Activated CD8-positive, alpha-beta memory T cell treated with anti-CD3 and anti-CD28 coated beads, Interleukin-2, amount 50 U/mL, for 4 hours (primary cell): ENCODE measurements around the gene TEX55.
"Not testable (repeated sequence)": the region's sequence is repeated elsewhere in the genome, so short reads cannot be mapped to it uniquely, and the experiment has no call there.

ENCODE experiments used
- DNase-seq: peaks from one replicate; pipeline ENCODE4 v3.0.0-alpha.2; 2020

Gene TEX55

GRCh38 chr3:119161240-119161639, 15.3 kb downstream of the TEX55 start:
- DNase-seq, result no peak

GRCh38 chr3:119164745-119165144, 18.8 kb downstream of the TEX55 start:
- DNase-seq, result not testable (repeated sequence)

DNA sequence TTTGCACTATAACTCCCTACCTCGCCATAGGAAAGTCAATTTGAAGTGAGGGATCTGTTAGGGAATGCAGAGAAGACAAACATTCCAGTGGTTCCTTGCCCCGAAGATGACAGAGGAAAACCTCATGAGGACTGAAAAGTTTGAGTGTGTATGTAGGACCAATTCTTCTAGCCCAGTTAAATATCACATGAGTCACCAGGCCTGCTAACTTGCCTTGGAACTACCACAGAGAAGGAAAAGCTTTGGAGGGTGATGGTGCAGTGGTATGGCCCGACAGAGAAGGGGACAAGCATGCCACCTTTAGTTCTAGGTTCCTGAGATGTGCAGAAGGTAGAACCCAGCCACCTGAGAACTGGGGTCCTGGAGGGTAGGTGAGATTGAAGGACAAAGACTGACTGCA, 24.9 kb downstream of the TEX55 start:
- DNase-seq, result no peak

GRCh38 chr3:119173325-119173724, 27.4 kb downstream of the TEX55 start, which contains the start of gene UPK1B:
Gene UPK1B, plus strand, starts transcription at chr3:119173598. Its CDS starts 13,144 bp downstream, at chr3:119186742.
- DNase-seq, result no peak

GRCh38 chr3:119175872-119176756, 30.1 kb downstream of the TEX55 start:
- no peak for DNase-seq

DNA sequence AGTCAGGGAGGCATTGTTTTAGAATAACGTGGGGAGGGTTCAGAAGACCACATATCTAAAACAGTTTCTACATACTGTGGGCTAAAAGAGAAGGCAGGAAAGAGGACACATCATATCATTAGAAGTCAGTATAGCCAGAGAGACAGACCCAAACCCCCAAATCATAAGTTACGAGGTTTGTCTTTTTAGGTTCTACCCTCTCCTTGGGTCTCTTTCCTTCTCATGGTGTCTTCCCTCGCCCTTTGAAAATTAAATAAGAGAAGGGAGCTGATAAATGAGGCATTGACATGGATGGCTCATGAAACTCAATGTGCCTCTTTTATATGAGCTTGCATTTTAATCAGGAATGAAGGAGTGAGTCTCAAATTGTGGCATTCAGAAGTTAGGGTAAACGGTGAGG, 30.8 kb downstream of the TEX55 start:
- no peak for DNase-seq

DNA sequence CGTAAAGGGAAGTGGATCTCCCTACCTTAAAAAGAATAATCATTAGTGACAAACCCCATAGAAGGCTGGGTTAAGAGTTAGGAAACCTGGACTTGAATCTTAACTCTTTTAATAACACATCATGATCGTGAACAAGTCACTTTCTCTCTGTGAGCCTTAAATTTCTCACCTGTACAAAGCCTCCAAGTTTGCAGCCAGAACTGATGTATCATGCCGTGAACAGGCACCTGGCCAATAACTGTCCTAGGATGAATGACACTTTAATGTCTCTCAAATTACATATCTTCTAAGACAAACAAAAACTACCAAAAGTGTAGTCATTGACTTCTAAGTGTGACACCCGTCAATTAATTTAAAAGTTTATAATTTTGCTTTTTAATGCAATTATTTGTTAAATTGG, 31.4 kb downstream of the TEX55 start:
- no peak for DNase-seq

GRCh38 chr3:119181765-119182164, 35.8 kb downstream of the TEX55 start:
- DNase-seq, result no peak

GRCh38 chr3:119184111-119184510, 38.1 kb downstream of the TEX55 start:
- DNase-seq, result no peak

DNA sequence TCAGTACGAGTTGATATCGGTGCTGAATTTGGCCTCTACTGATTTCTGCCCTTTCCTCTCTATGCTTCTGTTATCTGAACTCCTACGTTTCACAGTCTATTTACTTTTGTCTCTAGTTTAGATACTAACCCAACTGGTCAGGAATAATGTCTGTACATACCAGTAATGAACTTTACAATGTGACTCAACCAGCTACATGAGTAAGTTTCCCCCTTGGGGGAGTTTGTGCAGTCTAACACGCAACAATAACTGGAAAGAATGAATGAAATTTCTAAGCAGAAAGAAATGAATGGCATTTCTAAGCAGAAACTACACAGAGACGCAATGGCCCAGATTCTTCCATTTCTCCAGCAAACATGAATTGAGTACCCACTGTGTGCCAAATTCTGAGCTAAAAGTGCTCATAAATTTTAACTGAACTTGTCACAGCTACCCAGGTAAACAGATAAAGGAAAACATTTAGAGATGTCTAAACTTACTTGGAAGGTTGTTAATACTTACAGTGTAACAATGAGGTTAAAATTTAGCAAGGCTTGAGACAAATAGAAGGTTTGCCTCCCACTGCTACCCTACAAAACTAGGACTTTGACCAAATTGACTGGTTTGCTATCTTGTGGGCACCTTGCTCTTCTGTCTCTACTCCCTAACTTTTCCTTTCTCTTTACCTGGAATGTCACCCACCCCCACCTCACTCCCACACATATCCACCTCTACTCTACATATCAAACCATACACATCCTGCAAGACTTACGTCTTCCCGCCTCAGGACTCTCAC, 39.0 kb downstream of the TEX55 start:
- no peak for DNase-seq

- no peak for DNase-seq
Observed at GRCh38 chr3:119187266-119187665, 41.3 kb downstream of the TEX55 start.

DNA sequence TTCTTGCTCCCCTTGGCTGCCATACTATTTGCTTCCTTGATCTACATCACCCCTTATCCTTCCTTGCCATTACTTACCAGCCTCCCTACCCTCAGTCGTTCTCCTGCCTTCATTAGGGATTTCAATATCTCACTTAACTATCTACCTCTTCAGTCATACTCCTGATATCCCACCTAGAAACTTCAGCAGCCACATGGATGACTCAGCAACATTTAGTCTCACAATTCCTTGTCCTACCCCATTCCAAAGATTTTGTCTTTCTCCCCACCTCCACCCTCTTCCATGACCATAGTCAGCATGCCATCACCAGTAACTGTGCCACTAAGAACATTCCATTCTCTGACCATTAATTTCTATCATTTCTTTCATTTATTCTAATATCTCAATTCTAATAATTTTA, 45.8 kb downstream of the TEX55 start:
- no peak for DNase-seq

- DNase-seq, result no peak
Observed at GRCh38 chr3:119194237-119195150, 48.5 kb downstream of the TEX55 start.

DNA sequence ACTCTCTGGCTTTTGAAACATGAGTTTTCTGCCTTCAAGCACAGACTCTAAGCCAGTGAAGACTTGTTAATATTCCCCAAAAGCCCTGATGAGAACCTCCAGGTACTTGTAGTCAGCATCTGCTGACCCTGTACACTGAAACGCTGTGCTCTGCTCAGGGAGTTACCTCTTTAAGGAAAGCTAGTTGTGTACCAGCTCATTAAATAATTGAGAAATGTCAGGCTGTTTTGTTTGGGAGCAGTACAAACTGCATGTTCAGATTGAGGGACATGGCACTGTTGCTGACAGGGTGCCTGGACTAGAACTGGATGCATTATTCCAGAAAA, 49.1 kb downstream of the TEX55 start:
- no peak for DNase-seq

GRCh38 chr3:119195911-119196310, 49.9 kb downstream of the TEX55 start:
- no peak for DNase-seq
